Sigmoid colon (tissue), 4 donors: ENCODE data around the gene ATP5F1D.

Experiments used
- CTCF ChIP-seq, 4 experiments: fragments of 450-650 bp in 3 of 4; fragments of 200-600 bp in 1 of 4; IDR thresholded peaks; one replicate each; pipeline ENCODE4 v1.5.1; 2016 to 2019; ENCODE audit warnings: antibody characterized with exemption in 4 of 4, mild to moderate bottlenecking in 3 of 4, moderate library complexity in 2 of 4
- POLR2AphosphoS5 ChIP-seq, 4 donors: sonication (generic); formaldehyde crosslinking; IDR thresholded peaks; one replicate each; pipeline ENCODE4 v1.6.1; 2017; ENCODE audit warnings: antibody characterized with exemption in 4 of 4

- TF ChIP-seq CTCF (IDR thresholded peaks at IDR 0.05) (no peak), POLR2AphosphoS5 (IDR thresholded peaks at IDR 0.05) (no peak)
Observed at GRCh38 chr19:1284293-1284978, 42.9 kb downstream of the ATP5F1D start.
